SK-N-SH treated with all-trans-retinoic acid at 6 μM for 48 hours (cell line): ENCODE data around the gene SIRPG.

Experiments used
- ATAC-seq: fragments of 200-7000 bp; cut with Tn5 transposase; 3 replicates; pipeline ENCODE4 v1.9.1; 2020; ENCODE audit warnings: mild to moderate bottlenecking, moderate library complexity
- BACH2 ChIP-seq: fragments of 250-450 bp; sonication (Bioruptor Pico); IDR thresholded peaks from 2 replicates; pipeline ENCODE4 v1.9.0; 2021; ENCODE audit warnings: mild to moderate bottlenecking, borderline replicate concordance
- CREB5 ChIP-seq: fragments of 250-450 bp; sonication (Bioruptor Pico); IDR thresholded peaks from 2 replicates; pipeline ENCODE4 v1.5.1; 2020; ENCODE audit warnings: low read depth, mild to moderate bottlenecking, moderate library complexity
- CSDC2 ChIP-seq: fragments of 250-450 bp; sonication (Bioruptor Pico); IDR thresholded peaks from 2 replicates; pipeline ENCODE4 v1.5.0; 2020; ENCODE audit warnings: mild to moderate bottlenecking, moderate library complexity
- GLIS3 ChIP-seq: fragments of 250-450 bp; sonication (Bioruptor Pico); IDR thresholded peaks from 2 replicates; pipeline ENCODE4 v1.5.0; 2020; ENCODE audit warnings: mild to moderate bottlenecking, moderate library complexity
- ISL1 ChIP-seq: fragments of 250-450 bp; sonication (Bioruptor Pico); IDR thresholded peaks from 2 replicates; pipeline ENCODE4 v2.1.2; 2022; ENCODE audit warnings: mild to moderate bottlenecking, moderate library complexity
- OSR1 ChIP-seq: fragments of 250-450 bp; sonication (Bioruptor Pico); IDR thresholded peaks from 2 replicates; pipeline ENCODE4 v1.8.0; 2022; ENCODE audit warnings: moderate library complexity, mild to moderate bottlenecking, inconsistent platforms
- RARB ChIP-seq: fragments of 250-450 bp; sonication (Bioruptor Pico); IDR thresholded peaks from 2 replicates; pipeline ENCODE4 v1.8.0; 2021; ENCODE audit warnings: mild to moderate bottlenecking, moderate library complexity
- SNAI2 ChIP-seq: fragments of 250-450 bp; sonication (Bioruptor Pico); IDR thresholded peaks from 2 replicates; pipeline ENCODE4 v1.5.0; 2020; ENCODE audit warnings: mild to moderate bottlenecking, moderate library complexity
- TCF4 ChIP-seq: fragments of 250-450 bp; sonication (Bioruptor Pico); IDR thresholded peaks from 2 replicates; pipeline ENCODE4 v1.8.0; 2021; ENCODE audit warnings: mild to moderate bottlenecking, moderate library complexity, borderline replicate concordance
- TOX ChIP-seq: fragments of 250-450 bp; sonication (Bioruptor Pico); IDR thresholded peaks from 2 replicates; pipeline ENCODE4 v1.8.0; 2021; ENCODE audit warnings: mild to moderate bottlenecking, moderate library complexity, borderline replicate concordance
- TSHZ2 ChIP-seq: fragments of 250-450 bp; sonication (Bioruptor Pico); IDR thresholded peaks from 2 replicates; pipeline ENCODE4 v1.5.0; 2020; ENCODE audit warnings: mild to moderate bottlenecking, moderate library complexity
- ZFP30 ChIP-seq: fragments of 450-650 bp; formaldehyde crosslinking; IDR thresholded peaks from 2 replicates; pipeline ENCODE4 v1.5.0; 2022; ENCODE audit warnings: mild to moderate bottlenecking, moderate library complexity
- ZNF565 ChIP-seq: fragments of 450-650 bp; formaldehyde crosslinking; conservative IDR thresholded peaks from 2 replicates; pipeline ENCODE4 v1.5.0; 2020; ENCODE audit warnings: low read depth, mild to moderate bottlenecking, moderate library complexity
- ZNF70 ChIP-seq: fragments of 450-650 bp; formaldehyde crosslinking; IDR thresholded peaks from 2 replicates; pipeline ENCODE4 v1.5.0; 2020; ENCODE audit warnings: mild to moderate bottlenecking, moderate library complexity
- ZNF8 ChIP-seq: fragments of 450-650 bp; formaldehyde crosslinking; IDR thresholded peaks from 2 replicates; pipeline ENCODE4 v1.5.0; 2020; ENCODE audit warnings: mild to moderate bottlenecking, moderate library complexity
- TF ChIP-seq, protein P1 (sequence below): fragments of 250-450 bp; sonication (Bioruptor Pico); IDR thresholded peaks from 2 replicates; pipeline ENCODE4 v1.5.1; 2021; ENCODE audit warnings: mild to moderate bottlenecking, moderate library complexity
- TF ChIP-seq, protein P2 (sequence below): fragments of 250-450 bp; sonication (Bioruptor Pico); IDR thresholded peaks from 2 replicates; pipeline ENCODE4 v1.8.0; 2020; ENCODE audit warnings: mild to moderate bottlenecking, moderate library complexity, borderline replicate concordance

SIRPG gene

DNA sequence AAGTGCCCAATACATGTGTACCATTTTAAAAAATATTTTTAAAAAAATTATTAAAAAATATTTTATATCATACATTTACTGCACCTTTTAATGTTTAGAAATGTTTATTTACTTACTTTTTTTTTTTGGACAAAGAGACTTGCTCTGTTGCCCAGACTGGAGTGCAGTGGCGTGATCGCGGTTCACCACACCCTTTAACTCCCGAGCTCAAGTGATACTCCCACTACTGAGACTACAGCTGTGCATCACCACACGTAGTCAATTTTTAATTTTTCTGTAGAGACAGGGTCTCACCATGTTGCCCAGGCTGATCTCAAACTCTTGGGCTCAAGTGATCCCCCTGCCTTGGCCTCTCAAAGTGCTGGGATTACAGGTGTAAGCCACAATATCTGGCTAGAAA, 9.2 kb upstream of the SIRPG start:
- no peak for TF ChIP-seq ISL1 (CRISPR knock-in tag)
- no peak for TF ChIP-seq ZNF565
- TF ChIP-seq ZNF70 (CRISPR knock-in tag), result no peak
- no peak for TF ChIP-seq TOX (CRISPR knock-in tag)
- no peak for TF ChIP-seq TCF4
- no peak for TF ChIP-seq CREB5 (CRISPR knock-in tag)
- TF ChIP-seq, protein P1, sequence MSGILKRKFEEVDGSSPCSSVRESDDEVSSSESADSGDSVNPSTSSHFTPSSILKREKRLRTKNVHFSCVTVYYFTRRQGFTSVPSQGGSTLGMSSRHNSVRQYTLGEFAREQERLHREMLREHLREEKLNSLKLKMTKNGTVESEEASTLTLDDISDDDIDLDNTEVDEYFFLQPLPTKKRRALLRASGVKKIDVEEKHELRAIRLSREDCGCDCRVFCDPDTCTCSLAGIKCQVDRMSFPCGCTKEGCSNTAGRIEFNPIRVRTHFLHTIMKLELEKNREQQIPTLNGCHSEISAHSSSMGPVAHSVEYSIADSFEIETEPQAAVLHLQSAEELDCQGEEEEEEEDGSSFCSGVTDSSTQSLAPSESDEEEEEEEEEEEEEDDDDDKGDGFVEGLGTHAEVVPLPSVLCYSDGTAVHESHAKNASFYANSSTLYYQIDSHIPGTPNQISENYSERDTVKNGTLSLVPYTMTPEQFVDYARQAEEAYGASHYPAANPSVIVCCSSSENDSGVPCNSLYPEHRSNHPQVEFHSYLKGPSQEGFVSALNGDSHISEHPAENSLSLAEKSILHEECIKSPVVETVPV (CRISPR knock-in tag), result no peak
- no peak for TF ChIP-seq GLIS3
- TF ChIP-seq ZNF8 (CRISPR knock-in tag), result no peak
- TF ChIP-seq, protein P2, sequence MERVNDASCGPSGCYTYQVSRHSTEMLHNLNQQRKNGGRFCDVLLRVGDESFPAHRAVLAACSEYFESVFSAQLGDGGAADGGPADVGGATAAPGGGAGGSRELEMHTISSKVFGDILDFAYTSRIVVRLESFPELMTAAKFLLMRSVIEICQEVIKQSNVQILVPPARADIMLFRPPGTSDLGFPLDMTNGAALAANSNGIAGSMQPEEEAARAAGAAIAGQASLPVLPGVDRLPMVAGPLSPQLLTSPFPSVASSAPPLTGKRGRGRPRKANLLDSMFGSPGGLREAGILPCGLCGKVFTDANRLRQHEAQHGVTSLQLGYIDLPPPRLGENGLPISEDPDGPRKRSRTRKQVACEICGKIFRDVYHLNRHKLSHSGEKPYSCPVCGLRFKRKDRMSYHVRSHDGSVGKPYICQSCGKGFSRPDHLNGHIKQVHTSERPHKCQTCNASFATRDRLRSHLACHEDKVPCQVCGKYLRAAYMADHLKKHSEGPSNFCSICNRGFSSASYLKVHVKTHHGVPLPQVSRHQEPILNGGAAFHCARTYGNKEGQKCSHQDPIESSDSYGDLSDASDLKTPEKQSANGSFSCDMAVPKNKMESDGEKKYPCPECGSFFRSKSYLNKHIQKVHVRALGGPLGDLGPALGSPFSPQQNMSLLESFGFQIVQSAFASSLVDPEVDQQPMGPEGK (CRISPR knock-in tag), result no peak
- TF ChIP-seq ZFP30 (CRISPR knock-in tag), result no peak
- TF ChIP-seq RARB (CRISPR knock-in tag), result no peak
- TF ChIP-seq BACH2 (CRISPR knock-in tag), result no peak
- no peak for TF ChIP-seq CSDC2
- TF ChIP-seq TSHZ2 (CRISPR knock-in tag), result no peak
- ATAC-seq, result no peak

GRCh38 chr20:1665345-1665744, 7.8 kb upstream of the SIRPG start:
- TF ChIP-seq ZNF565 (no peak), TSHZ2 (CRISPR knock-in tag) (no peak)
- no peak for ATAC-seq

DNA sequence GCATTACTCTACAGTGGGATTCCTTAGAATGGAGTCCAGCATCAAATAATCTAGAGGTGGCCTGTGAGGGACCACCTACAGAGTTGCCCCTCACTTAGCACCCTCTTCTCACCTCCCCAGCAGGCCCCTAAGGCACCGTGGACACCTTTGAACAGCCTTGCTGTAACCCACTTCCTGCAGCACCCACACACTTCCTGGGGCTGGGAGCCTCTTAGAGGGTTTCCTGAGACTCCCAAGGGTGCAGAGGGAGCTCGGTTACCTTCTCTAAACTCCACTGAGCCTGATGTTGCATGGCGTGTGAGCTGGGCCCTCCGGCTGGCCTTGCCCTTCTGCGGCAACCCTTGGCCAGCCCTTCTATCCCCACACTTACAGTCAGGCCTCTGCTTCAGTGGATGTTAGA, 7.3 kb upstream of the SIRPG start:
- TF ChIP-seq OSR1 (CRISPR knock-in tag), result no peak
- no peak for TF ChIP-seq TOX (CRISPR knock-in tag)

GRCh38 chr20:1663917-1664316, 6.3 kb upstream of the SIRPG start:
- ATAC-seq, result no peak
- TF ChIP-seq TSHZ2 (CRISPR knock-in tag) (no peak), CREB5 (CRISPR knock-in tag) (no peak), ZNF8 (CRISPR knock-in tag) (no peak), SNAI2 (CRISPR knock-in tag) (no peak), RARB (CRISPR knock-in tag) (no peak), ISL1 (CRISPR knock-in tag) (no peak)

More for the DNA sequence above, 7.3 kb upstream of the SIRPG start:
- ATAC-seq, result no peak
